Stimulated activated CD4-positive, alpha-beta T cell treated with anti-CD3 and anti-CD28 coated beads, TNF-alpha, amount 100 ng/mL, for 1 hour (primary cell): ENCODE data around the gene ADIRF.
"Not testable (repeated sequence)": the region's sequence is repeated elsewhere in the genome, so short reads cannot be mapped to it uniquely, and the experiment has no call there.

Source experiments
- DNase-seq, 3 donors: peaks; one replicate each; pipeline ENCODE4 v3.0.0-alpha.2; 2020; ENCODE audit warnings: low read depth in 3 of 3, low spot score in 1 of 3

ADIRF gene

GRCh38 chr10:86945361-86946212 lies 22.7 kb upstream of the ADIRF start:
- DNase-seq = no peak

GRCh38 chr10:86946213-86947155 lies 21.8 kb upstream of the ADIRF start:
- DNase-seq = no peak

- not testable (repeated sequence) for DNase-seq
Observed at GRCh38 chr10:86947806-86948205, 20.5 kb upstream of the ADIRF start.

GRCh38 chr10:86950349-86950748 lies 17.9 kb upstream of the ADIRF start:
- DNase-seq = no peak

GRCh38 chr10:86951184-86951761 lies 17.0 kb upstream of the ADIRF start:
- no peak for DNase-seq

GRCh38 chr10:86952106-86952505 lies 16.2 kb upstream of the ADIRF start:
- no peak for DNase-seq

- DNase-seq = not testable (repeated sequence)
Observed at GRCh38 chr10:86952697-86953096, 15.6 kb upstream of the ADIRF start.

GRCh38 chr10:86953747-86954680 lies 14.3 kb upstream of the ADIRF start:
- no peak for DNase-seq

GRCh38 chr10:86954681-86955500 lies 13.4 kb upstream of the ADIRF start:
- no peak for DNase-seq

GRCh38 chr10:86955501-86956194 lies 12.6 kb upstream of the ADIRF start:
- DNase-seq = no peak

- no peak for DNase-seq
Observed at GRCh38 chr10:86956195-86956847, 12.0 kb upstream of the ADIRF start.

- no peak for DNase-seq
Observed at GRCh38 chr10:86956848-86957448, 11.3 kb upstream of the ADIRF start.

- no peak for DNase-seq
Observed at GRCh38 chr10:86957471-86958115, 10.7 kb upstream of the ADIRF start, which contains the start of gene MMRN2. MMRN2 (minus strand) TSS chr10:86957615; CDS start chr10:86957541, 74 bp downstream.

- no peak for DNase-seq
Observed at GRCh38 chr10:86958116-86958900, 10.0 kb upstream of the ADIRF start, which contains the start of gene SNCG. SNCG (plus strand) TSS chr10:86958599; CDS start chr10:86958698, 99 bp downstream.

GRCh38 chr10:86958901-86959736 lies 9.2 kb upstream of the ADIRF start:
- DNase-seq = no peak

- no peak for DNase-seq
Observed at GRCh38 chr10:86959737-86960002, 8.6 kb upstream of the ADIRF start.
